Activated CD8-positive, alpha-beta T cell treated with anti-CD3 and anti-CD28 coated beads, Interleukin-2, amount 10 ng/mL, durations not matched to agents 7 days and 5 days (primary cell): ENCODE data around the gene TULP1. TPM values are rescaled to one million over a fixed set of nuclear protein-coding genes. Genes with fewer than 3 reads are reported as not detected.

Source experiments
- ATAC-seq: fragments of 150-1000 bp; cut with Tn5 transposase; one replicate; pipeline ENCODE4 v1.10.0; 2021; ENCODE audit warnings: moderate library complexity
- CTCF ChIA-PET: fragments of 350-600 bp; sonication (Branson Sonifier 250); formaldehyde crosslinking; loops from one replicate; lab custom pipeline; 2021; ENCODE audit warnings: antibody characterized with exemption; lab: Charles Lee
- POLR2A ChIA-PET: fragments of 350-600 bp; sonication (Branson Sonifier 250); formaldehyde crosslinking; loops from one replicate; lab custom pipeline; 2021; ENCODE audit warnings: antibody characterized with exemption; lab: Charles Lee
- DNase-seq: peaks from one replicate; pipeline ENCODE4 v3.0.0-alpha.2; 2020
- H3K27ac Mint-ChIP-seq: one replicate; pipeline ENCODE4 v1.8.0; 2021; ENCODE audit warnings: mild to moderate bottlenecking, mixed read lengths
- H3K27me3 Mint-ChIP-seq: one replicate; pipeline ENCODE4 v1.8.0; 2021; ENCODE audit warnings: low read depth, mixed read lengths
- H3K36me3 Mint-ChIP-seq: one replicate; pipeline ENCODE4 v1.8.0; 2021; ENCODE audit warnings: low read depth, mixed read lengths
- H3K4me1 Mint-ChIP-seq: one replicate; pipeline ENCODE4 v1.8.0; 2021; ENCODE audit warnings: low read depth, mixed read lengths
- H3K4me3 Mint-ChIP-seq: one replicate; pipeline ENCODE4 v1.8.0; 2021; ENCODE audit warnings: mild to moderate bottlenecking, mixed read lengths
- H3K9me3 Mint-ChIP-seq: one replicate; pipeline ENCODE4 v1.8.0; 2022; ENCODE audit warnings: mixed read lengths; ENCODE audit not compliant: insufficient read depth
- microRNA-seq: library from miRNA; unstranded; fragments of <30 nt; microRNA quantifications from one replicate; pipeline ENCODE4 v1.2.0, GENCODE V29; 2022
- total RNA-seq, 2 experiments: library from RNA; stranded (reverse); gene quantifications; one replicate each; pipeline ENCODE4 v1.2.3, GENCODE V29; 2021

TULP1 gene
- total RNA-seq, 2 experiments from 2014 or later, result not detected

- Mint-ChIP-seq H3K9me3 (no peaks in the 10 kb centered on the region), H3K27me3 (peaks cover 4% of the 10 kb centered on the region), H3K4me3 (peak overlapping the region; percentile 74), H3K4me1 (peaks cover 51% of the 10 kb centered on the region), H3K27ac (no peak overlapping the region), H3K36me3 (peaks cover 26% of the 10 kb centered on the region)
- DNase-seq (no peak), ATAC-seq (no peak)
- CTCF ChIA-PET, result interaction anchor here (0.9 to 11.1 kb wide), 5 partner anchors 14 to 155 kb away, joined by 3 to 149 read pairs (median 8); partner anchors contain the start of genes DEF6 and RPL10A
- POLR2A ChIA-PET, result interaction anchor here (1.1 to 1.8 kb wide), 3 partner anchors 15 to 156 kb away, joined by 4 to 7 read pairs (median 5); partner anchors contain the start of genes DEF6, PPARD and RPL10A
Measured at GRCh38 chr6:35453236-35453635, 59.5 kb downstream of the TULP1 start.

GRCh38 chr6:35452183-35453090, 60.3 kb downstream of the TULP1 start, which contains the start of gene FANCE:
Gene FANCE (plus strand): TSS chr6:35452338. CDS start chr6:35452546, 208 bp downstream.
- H3K27me3 Mint-ChIP-seq, result peaks cover 4% of the 10 kb centered on the region
- POLR2A ChIA-PET, result interaction anchor here (0.9 to 1.8 kb wide), 4 partner anchors 16 to 156 kb away, joined by 3 to 7 read pairs (median 4); partner anchors contain the start of genes DEF6, PPARD and RPL10A

GRCh38 chr6:35451354-35452182, 61.1 kb downstream of the TULP1 start:
- H3K9me3 Mint-ChIP-seq, result no peaks in the 10 kb centered on the region
- H3K27ac Mint-ChIP-seq, result peak overlapping the region; percentile 75
- peak overlapping the region; percentile 83 for H3K4me3 Mint-ChIP-seq
- CTCF ChIA-PET, result interaction anchor here (0.8 to 11.1 kb wide), 20 partner anchors 15 to 284 kb away, joined by 3 to 192 read pairs (median 4); partner anchors contain the start of genes DEF6, PPARD and RPL10A
- peaks cover 22% of the 10 kb centered on the region for H3K36me3 Mint-ChIP-seq
- POLR2A ChIA-PET, result interaction anchor here (0.7 to 1.4 kb wide), 8 partner anchors 20 to 155 kb away, joined by 3 to 7 read pairs (median 3); partner anchors contain the start of genes DEF6 and PPARD
- no peak for DNase-seq
- H3K4me1 Mint-ChIP-seq, result peaks cover 49% of the 10 kb centered on the region
- no peak for ATAC-seq
- H3K27me3 Mint-ChIP-seq, result peaks cover 4% of the 10 kb centered on the region

More at GRCh38 chr6:35452183-35453090, 60.3 kb downstream of the TULP1 start, which contains the start of gene FANCE:
- Mint-ChIP-seq H3K36me3 (peaks cover 22% of the 10 kb centered on the region), H3K27ac (peak within 1 kb of the TSS; percentile 75), H3K9me3 (no peaks in the 10 kb centered on the region), H3K4me3 (peak within 1 kb of the TSS; percentile 83), H3K4me1 (peaks cover 50% of the 10 kb centered on the region)
- CTCF ChIA-PET, result interaction anchor here (0.8 to 11.1 kb wide), 15 partner anchors 14 to 283 kb away, joined by 3 to 192 read pairs (median 5); partner anchors contain the start of genes DEF6, PPARD and RPL10A
- peak; percentile 93 for DNase-seq
- ATAC-seq, result peak; percentile 84

GRCh38 chr6:35449287-35449881, 63.3 kb downstream of the TULP1 start:
- ChIA-PET POLR2A (interaction anchor here (0.6 to 1.3 kb wide), 5 partner anchors 30 to 722 kb away, joined by 3 to 11 read pairs (median 4); partner anchors contain the start of genes DEF6 and PPARD), CTCF (interaction anchor here (0.6 to 11.1 kb wide), 39 partner anchors 13 to 190 kb away, joined by 3 to 192 read pairs (median 6); partner anchors contain the start of genes DEF6, PPARD, RPL10A and ZNF76)
- Mint-ChIP-seq H3K27me3 (peaks cover 4% of the 10 kb centered on the region), H3K4me1 (peaks cover 60% of the 10 kb centered on the region), H3K27ac (no peak overlapping the region), H3K4me3 (no peak overlapping the region), H3K9me3 (no peaks in the 10 kb centered on the region), H3K36me3 (peaks cover 4% of the 10 kb centered on the region)
- peak; percentile 61 for DNase-seq
- ATAC-seq, result peak; percentile 65

- DNase-seq (no peak), ATAC-seq (no peak)
- Mint-ChIP-seq H3K27ac (no peak overlapping the region), H3K27me3 (peaks cover 4% of the 10 kb centered on the region), H3K4me1 (peaks cover 48% of the 10 kb centered on the region), H3K9me3 (no peaks in the 10 kb centered on the region), H3K36me3 (no peaks in the 10 kb centered on the region), H3K4me3 (no peak overlapping the region)
- POLR2A ChIA-PET, result interaction anchor here (0.6 to 1.1 kb wide), 2 partner anchors 44 to 106 kb away, joined by 3 read pairs; partner anchors contain the start of gene PPARD
- CTCF ChIA-PET, result interaction anchor here (0.7 to 11.1 kb wide), 14 partner anchors 15 to 154 kb away, joined by 3 to 192 read pairs (median 6); partner anchors contain the start of genes DEF6, PPARD and RPL10A
Measured at GRCh38 chr6:35448191-35448590, 64.5 kb downstream of the TULP1 start.

Small RNAs within 50 kb of the gene (microRNA-seq; reads per million reads assigned to microRNA genes)
- not detected for gene MIR7111

Other genes with a start within 250 kb of the TULP1 start
- 100 to 1,000 TPM; 191 to 195 TPM for gene DEF6, start 215.1 kb downstream of the TULP1 start, total RNA-seq
- gene PPARD, start 170.3 kb downstream of the TULP1 start, total RNA-seq, result 10 to 100 TPM; 36.3 to 36.7 TPM
- 10 to 100 TPM; 20.4 to 21.9 TPM for gene FANCE, start 60.6 kb downstream of the TULP1 start, total RNA-seq
- gene RPL10A, start 44.5 kb downstream of the TULP1 start, total RNA-seq, result 1,000 to 10,000 TPM; 1,398 to 1,443 TPM
- under 1 TPM; 0.18 to 0.21 TPM for gene TEAD3, start 15.8 kb downstream of the TULP1 start, total RNA-seq
- gene FKBP5, start 176.0 kb upstream of the TULP1 start, total RNA-seq, result 10 to 100 TPM; 78.7 to 79.5 TPM
- gene ARMC12, start 224.1 kb upstream of the TULP1 start, total RNA-seq, result under 1 TPM; 0.37 to 0.45 TPM